ENCODE data around the gene ZNF860. TPM values are rescaled to one million over a fixed set of nuclear protein-coding genes. Genes with fewer than 3 reads are reported as not detected.
"Not testable (repeated sequence)": the region's sequence is repeated elsewhere in the genome, so short reads cannot be mapped to it uniquely, and the experiment has no call there.

Gene ZNF860
- total RNA-seq, 1 experiment from 2014 or later, result 12.5 TPM

- Mint-ChIP-seq H3K4me1 (ENCODE audit: insufficient read depth, unreplicated experiment) (no peaks in the 10 kb centered on the region), H3K9me3 (ENCODE audit: unreplicated experiment) (peaks cover 15% of the 10 kb centered on the region), H3K27ac (ENCODE audit: low read depth, unreplicated experiment) (no peak overlapping the region), H3K36me3 (ENCODE audit: insufficient read depth, unreplicated experiment) (peaks cover 6% of the 10 kb centered on the region), H3K4me3 (ENCODE audit: unreplicated experiment) (no peak overlapping the region), H3K27me3 (ENCODE audit: insufficient read depth, unreplicated experiment) (no peaks in the 10 kb centered on the region)
- POLR2A ChIA-PET, result no interaction called here
- no peak for DNase-seq (ENCODE audit: unreplicated experiment)
- BruUV-seq (replicated peaks), result no TSS peak
- TF ChIP-seq CTCF (IDR thresholded peaks at IDR 0.05; ENCODE audit: unreplicated experiment), result no peak
- CTCF ChIA-PET, result interaction anchor here (1.0 to 3.0 kb wide), 3 partner anchors 10 to 134 kb away, joined by 3 to 10 read pairs (median 4); no protein-coding TSS in a partner anchor
- intact Hi-C loops (cut with micrococcal nuclease), result no loop called here
These were observed 28.4 kb downstream of the ZNF860 start for GRCh38 chr3:32009957-32010356.

GRCh38 chr3:32010699-32011098, 29.1 kb downstream of the ZNF860 start:
- POLR2A ChIA-PET; H3K27ac Mint-ChIP-seq (ENCODE audit: low read depth, unreplicated experiment); BruUV-seq (replicated peaks); H3K4me3 Mint-ChIP-seq (ENCODE audit: unreplicated experiment); H3K4me1 Mint-ChIP-seq (ENCODE audit: insufficient read depth, unreplicated experiment); intact Hi-C loops (cut with micrococcal nuclease); H3K27me3 Mint-ChIP-seq (ENCODE audit: insufficient read depth, unreplicated experiment); H3K36me3 Mint-ChIP-seq (ENCODE audit: insufficient read depth, unreplicated experiment); DNase-seq (ENCODE audit: unreplicated experiment): not testable (repeated sequence)
- peaks cover 15% of the 10 kb centered on the region for H3K9me3 Mint-ChIP-seq (ENCODE audit: unreplicated experiment)
- CTCF ChIA-PET, result interaction anchor here (0.6 to 3.0 kb wide), 2 partner anchors 9 to 277 kb away, joined by 3 to 10 read pairs; no protein-coding TSS in a partner anchor

DNA sequence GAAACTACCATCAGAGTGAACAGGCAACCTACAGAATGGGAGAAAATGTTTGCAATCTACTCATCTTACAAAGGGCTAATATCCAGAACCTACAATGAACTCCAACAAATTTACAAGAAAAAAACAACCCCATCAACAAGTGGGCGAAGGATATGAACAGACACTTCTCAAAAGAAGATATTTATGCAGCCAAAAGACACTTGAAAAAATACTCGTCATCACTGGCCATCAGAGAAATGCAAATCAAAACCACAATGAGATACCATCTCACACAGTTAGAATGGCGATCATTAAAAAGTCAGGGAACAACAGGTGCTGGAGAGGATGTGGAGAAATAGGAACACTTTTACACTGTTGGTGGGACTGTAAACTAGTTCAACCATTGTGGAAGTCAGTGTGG, 34.1 kb downstream of the ZNF860 start:
- CTCF ChIA-PET; intact Hi-C loops (cut with micrococcal nuclease); H3K4me1 Mint-ChIP-seq (ENCODE audit: insufficient read depth, unreplicated experiment); DNase-seq (ENCODE audit: unreplicated experiment); H3K27me3 Mint-ChIP-seq (ENCODE audit: insufficient read depth, unreplicated experiment); H3K4me3 Mint-ChIP-seq (ENCODE audit: unreplicated experiment); H3K27ac Mint-ChIP-seq (ENCODE audit: low read depth, unreplicated experiment); BruUV-seq (replicated peaks); H3K36me3 Mint-ChIP-seq (ENCODE audit: insufficient read depth, unreplicated experiment): not testable (repeated sequence)
- POLR2A ChIA-PET, result interaction anchor here (0.5 kb wide), 1 partner anchor 153 kb away, joined by 3 read pairs; no protein-coding TSS in a partner anchor
- H3K9me3 Mint-ChIP-seq (ENCODE audit: unreplicated experiment), result peaks cover 15% of the 10 kb centered on the region

DNA sequence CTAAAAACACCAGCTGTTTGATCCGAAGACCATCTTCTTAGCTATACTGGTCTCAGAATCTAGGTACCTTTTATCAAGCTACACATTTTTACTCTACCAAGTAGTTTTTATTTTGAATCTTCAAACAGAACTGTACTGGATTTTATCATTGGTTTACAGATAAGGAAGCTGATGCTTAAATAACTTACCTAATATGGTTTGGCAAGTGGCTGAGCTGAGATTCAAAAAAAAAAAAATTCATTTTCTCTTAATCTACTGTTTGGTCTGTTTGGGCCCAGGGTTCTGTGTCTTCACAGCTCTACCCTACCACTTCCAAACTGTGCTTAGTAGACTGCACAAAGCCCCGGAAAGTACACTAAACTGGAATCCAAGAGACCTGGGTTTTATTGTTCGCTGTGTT, 35.7 kb downstream of the ZNF860 start:
- intact Hi-C loops (cut with micrococcal nuclease), result no loop called here
- Mint-ChIP-seq H3K4me3 (ENCODE audit: unreplicated experiment) (no peak overlapping the region), H3K9me3 (ENCODE audit: unreplicated experiment) (peaks cover 8% of the 10 kb centered on the region), H3K4me1 (ENCODE audit: insufficient read depth, unreplicated experiment) (no peaks in the 10 kb centered on the region), H3K27ac (ENCODE audit: low read depth, unreplicated experiment) (no peak overlapping the region), H3K36me3 (ENCODE audit: insufficient read depth, unreplicated experiment) (peaks cover 6% of the 10 kb centered on the region), H3K27me3 (ENCODE audit: insufficient read depth, unreplicated experiment) (no peaks in the 10 kb centered on the region)
- BruUV-seq (replicated peaks), result no TSS peak
- POLR2A ChIA-PET, result no interaction called here
- DNase-seq (ENCODE audit: unreplicated experiment), result no peak
- CTCF ChIA-PET, result interaction anchor here (0.6 to 4.6 kb wide), 10 partner anchors 9 to 577 kb away, joined by 3 to 65 read pairs (median 3); no protein-coding TSS in a partner anchor
- no peak for TF ChIP-seq CTCF (IDR thresholded peaks at IDR 0.05; ENCODE audit: unreplicated experiment)

DNA sequence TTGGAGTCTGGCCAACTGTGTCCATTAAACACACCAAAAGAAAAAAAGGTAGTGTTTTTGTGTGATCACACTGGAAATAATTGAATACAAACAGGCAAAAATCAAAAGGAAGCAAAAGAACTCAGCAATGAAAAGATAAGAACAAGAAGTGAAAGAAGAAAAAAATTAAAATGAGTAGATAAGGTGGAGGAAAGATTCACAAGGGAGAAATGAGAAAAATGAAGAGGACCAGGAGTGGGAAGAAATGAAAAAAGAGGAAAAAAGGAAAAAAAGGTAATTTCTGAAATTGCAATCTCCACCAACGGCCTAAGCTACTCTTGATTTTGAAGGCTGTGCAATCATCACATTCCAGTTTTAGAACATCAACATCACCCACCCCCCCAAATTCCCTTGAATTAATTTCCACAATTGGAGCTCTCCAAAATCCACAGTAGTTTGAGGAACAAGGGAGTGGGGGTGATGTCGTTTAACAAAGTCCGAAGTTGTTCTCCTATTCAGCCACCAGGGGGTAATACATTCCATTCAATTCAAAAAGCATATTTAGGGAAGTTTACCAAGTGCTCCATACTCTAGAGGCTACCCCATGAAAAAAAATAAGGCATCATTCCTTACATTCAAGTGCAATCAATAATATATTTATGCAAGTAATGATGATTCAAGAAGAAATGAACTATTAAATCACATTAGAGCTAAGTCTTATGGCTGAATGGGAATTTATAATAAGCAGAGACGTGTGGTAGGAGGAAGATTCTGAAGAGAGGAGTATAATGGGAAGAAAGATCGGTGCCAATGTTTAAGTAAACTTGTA, 37.4 kb downstream of the ZNF860 start:
- Mint-ChIP-seq H3K4me1 (ENCODE audit: insufficient read depth, unreplicated experiment) (no peaks in the 10 kb centered on the region), H3K27ac (ENCODE audit: low read depth, unreplicated experiment) (no peak overlapping the region), H3K4me3 (ENCODE audit: unreplicated experiment) (no peak overlapping the region), H3K9me3 (ENCODE audit: unreplicated experiment) (no peaks in the 10 kb centered on the region), H3K27me3 (ENCODE audit: insufficient read depth, unreplicated experiment) (no peaks in the 10 kb centered on the region), H3K36me3 (ENCODE audit: insufficient read depth, unreplicated experiment) (peaks cover 6% of the 10 kb centered on the region)
- POLR2A ChIA-PET, result interaction anchor here (0.6 to 1.5 kb wide), 6 partner anchors 8 to 226 kb away, joined by 3 to 6 read pairs (median 4); partner anchors contain the start of genes OSBPL10 and ZNF860
- BruUV-seq (replicated peaks), result no TSS peak
- peak; percentile 62 for TF ChIP-seq CTCF (IDR thresholded peaks at IDR 0.05; ENCODE audit: unreplicated experiment)
- peak; percentile 62 for DNase-seq (ENCODE audit: unreplicated experiment)
- CTCF ChIA-PET, result interaction anchor here (0.6 to 4.6 kb wide), 52 partner anchors 9 to 699 kb away, joined by 3 to 65 read pairs (median 4); no protein-coding TSS in a partner anchor
- intact Hi-C loops (cut with micrococcal nuclease), result loop anchor here (1.0 kb wide), 2 partner anchors 125 to 158 kb away; no protein-coding TSS in a partner anchor
